IMR-90 (cell line): Measurements from ENCODE around the gene CBL. TPM values are rescaled to one million over a fixed set of nuclear protein-coding genes. Genes with fewer than 3 reads are reported as not detected.

Experiments
- ATAC-seq: fragments of 200-7000 bp; cut with Tn5 transposase; 2 replicates; pipeline ENCODE4 v1.9.1; 2020; ENCODE audit warnings: low read depth, mild to moderate bottlenecking, moderate library complexity
- BruUV-seq: library from RNA; stranded (reverse); fragments of 400-500 nt; replicated peaks from 2 replicates; lab custom pipeline; 2021; lab: Mats Ljungman, UMichigan
- CTCF ChIA-PET: fragments of 300-600 bp; formaldehyde crosslinking; extraction: SDS; loops from one replicate; lab custom pipeline; 2021; ENCODE audit warnings: antibody characterized with exemption; lab: Yijun Ruan, JAX
- POLR2A ChIA-PET: fragments of 300-600 bp; sonication (Branson Sonifier 250); formaldehyde crosslinking; loops from one replicate; lab custom pipeline; 2022; ENCODE audit warnings: antibody characterized with exemption; ENCODE audit not compliant: unreplicated experiment; lab: Charles Lee
- DNase-seq: peaks from one replicate; pipeline ENCODE4 v3.0.0; 2013
- H2AFZ ChIP-seq: replicated peaks from 2 replicates; pipeline ENCODE3; 2013; ENCODE audit warnings: low read length, mild to moderate bottlenecking; ENCODE audit not compliant: poor library complexity
- H2AK5ac ChIP-seq: 2 replicates; pipeline ENCODE4 v1.6.1; 2013; ENCODE audit warnings: low read depth, low read length, inconsistent platforms
- H2AK9ac ChIP-seq: replicated peaks from 2 replicates; pipeline ENCODE3; 2013; ENCODE audit warnings: mild to moderate bottlenecking, low read depth, low read length, moderate library complexity; ENCODE audit not compliant: poor library complexity
- H2BK120ac ChIP-seq: 2 replicates; pipeline ENCODE4 v1.6.1; 2013; ENCODE audit warnings: low read depth, low read length, inconsistent platforms
- H2BK15ac ChIP-seq: 3 replicates; pipeline ENCODE4 v1.6.1; 2013; ENCODE audit warnings: low read depth, low read length, inconsistent platforms
- H2BK20ac ChIP-seq: 2 replicates; pipeline ENCODE4 v1.6.1; 2013; ENCODE audit warnings: low read depth, mild to moderate bottlenecking, inconsistent platforms, low read length, moderate library complexity
- H2BK5ac ChIP-seq: 2 replicates; pipeline ENCODE4 v1.6.1; 2013; ENCODE audit warnings: mild to moderate bottlenecking, low read depth, low read length, inconsistent platforms; ENCODE audit not compliant: poor library complexity, severe bottlenecking
- H3K14ac ChIP-seq: replicated peaks from 2 replicates; pipeline ENCODE4 v1.6.1; 2013; ENCODE audit warnings: low read depth, low read length, inconsistent platforms
- H3K18ac ChIP-seq: 2 replicates; pipeline ENCODE4 v1.6.1; 2013; ENCODE audit warnings: low read depth, low read length, control low read depth
- H3K23ac ChIP-seq: 2 replicates; pipeline ENCODE4 v1.6.1; 2013; ENCODE audit warnings: low read depth, low read length, inconsistent platforms
- H3K27ac ChIP-seq: 2 replicates; pipeline ENCODE4 v1.5.1; 2013; ENCODE audit warnings: mild to moderate bottlenecking, control low read depth, low read length; ENCODE audit not compliant: insufficient read depth
- H3K27me3 ChIP-seq: 2 replicates; pipeline ENCODE4 v1.6.1; 2013; ENCODE audit warnings: low read length; ENCODE audit not compliant: control insufficient read depth, insufficient read depth
- H3K36me3 ChIP-seq: 2 replicates; pipeline ENCODE4 v1.6.1; 2013; ENCODE audit warnings: low read length, mixed read lengths; ENCODE audit not compliant: control insufficient read depth, insufficient read depth
- H3K4ac ChIP-seq: 2 replicates; pipeline ENCODE4 v1.6.1; 2013; ENCODE audit warnings: low read depth, low read length, inconsistent platforms
- H3K4me1 ChIP-seq: 2 replicates; pipeline ENCODE4 v1.6.1; 2013; ENCODE audit warnings: low read length, mixed read lengths; ENCODE audit not compliant: control insufficient read depth, insufficient read depth
- H3K4me2 ChIP-seq: 2 replicates; pipeline ENCODE4 v1.6.1; 2013; ENCODE audit warnings: low read depth, mild to moderate bottlenecking, control low read depth, low read length, moderate library complexity
- H3K4me3 ChIP-seq: 2 replicates; pipeline ENCODE4 v1.5.1; 2013; ENCODE audit warnings: low read depth, mild to moderate bottlenecking, control low read depth, low read length, moderate library complexity; ENCODE audit not compliant: insufficient read depth
- H3K56ac ChIP-seq: 2 replicates; pipeline ENCODE4 v1.6.1; 2013; ENCODE audit warnings: low read length, inconsistent platforms; ENCODE audit not compliant: insufficient read depth; ENCODE audit errors: extremely low read depth
- H3K79me1 ChIP-seq, 2 experiments: 2 replicates each; pipeline ENCODE4 v1.6.1; 2013; ENCODE audit warnings: low read length in 2 of 2, inconsistent platforms in 1 of 2, low read depth in 1 of 2
- H3K9ac ChIP-seq: 2 replicates; pipeline ENCODE4 v1.6.1; 2013; ENCODE audit warnings: low read depth, low read length, control low read depth
- H3K9me1 ChIP-seq: 2 replicates; pipeline ENCODE4 v1.6.1; 2013; ENCODE audit warnings: low read length, inconsistent platforms; ENCODE audit not compliant: insufficient read depth
- H3K9me3 ChIP-seq: 2 replicates; pipeline ENCODE4 v1.6.1; 2013; ENCODE audit warnings: low read length; ENCODE audit not compliant: control insufficient read depth, insufficient read depth
- H4K20me1 ChIP-seq: 2 replicates; pipeline ENCODE4 v1.6.1; 2013; ENCODE audit warnings: low read length, inconsistent platforms; ENCODE audit not compliant: insufficient read depth
- H4K5ac ChIP-seq: 2 replicates; pipeline ENCODE4 v1.6.1; 2013; ENCODE audit warnings: mild to moderate bottlenecking, low read depth, low read length, control low read depth
- H4K8ac ChIP-seq, 2 experiments: 2 replicates each; pipeline ENCODE4 v1.6.1; 2013; ENCODE audit warnings: low read depth in 2 of 2, low read length in 2 of 2, control low read depth in 1 of 2, inconsistent platforms in 1 of 2
- H4K91ac ChIP-seq: 2 replicates; pipeline ENCODE4 v1.6.1; 2013; ENCODE audit warnings: low read depth, low read length, inconsistent platforms; ENCODE audit not compliant: insufficient read depth
- BHLHE40 ChIP-seq: fragments of 150-350 bp; IDR thresholded peaks from 2 replicates; pipeline ENCODE4 v1.6.1; 2016; ENCODE audit warnings: mild to moderate bottlenecking, low read depth, low read length
- FOS ChIP-seq: fragments of 150-350 bp; IDR thresholded peaks from 2 replicates; pipeline ENCODE4 v1.6.1; 2016; ENCODE audit warnings: low read depth, low read length
- WGBS, 2 experiments: methylation state at CpG; one replicate each; pipeline versions ENCODE4 v1.1.5 to v1.1.7; 2013; ENCODE audit warnings: missing lambda C conversion rate in 2 of 2; ENCODE audit not compliant: insufficient read length in 1 of 2; ENCODE audit errors: extremely low coverage in 2 of 2; 5-methylcytosine and 5-hydroxymethylcytosine counted together
- dilution Hi-C: fragments of 300-500 bp; cut with HindIII; formaldehyde crosslinking; loops from one replicate; pipeline ENCODE4 v1.14.3; 2018; ENCODE audit warnings: low sequenced_read_pairs; ENCODE audit not compliant: unreplicated experiment
- in situ Hi-C: fragments of 300-500 bp; cut with MboI; formaldehyde crosslinking; loops from 3 replicates; pipeline ENCODE4 v1.14.3; 2019; ENCODE audit warnings: low sequenced_read_pairs, inconsistent platforms, mixed read lengths
- intact Hi-C: fragments of 100-400 bp; cut with micrococcal nuclease; formaldehyde crosslinking; loops from 2 replicates; pipeline ENCODE4 v1.10.0; 2022
- polyA plus RNA-seq, 3 experiments: library from polyadenylated mRNA; depleted of rRNA; stranded (reverse); fragments of >200 nt; gene quantifications; 2 replicates each; pipeline ENCODE4 v1.2.3, GENCODE V29; 2012; ENCODE audit warnings: low replicate concordance in 1 of 3
- total RNA-seq: library from RNA; depleted of rRNA; stranded (reverse); fragments of >200 nt; gene quantifications from 2 replicates; pipeline ENCODE4 v1.2.3, GENCODE V29; 2012
- TF ChIP-seq, protein P1 (sequence below): fragments of 150-350 bp; IDR thresholded peaks from 2 replicates; pipeline ENCODE4 v1.6.1; 2017; ENCODE audit warnings: mild to moderate bottlenecking, antibody characterized with exemption, low read length, low read depth

CBL gene
- total and polyA plus RNA-seq, 2 of the 4 experiments (the other 2 are of a cell fraction): 6.1 to 11.8 TPM

DNA sequence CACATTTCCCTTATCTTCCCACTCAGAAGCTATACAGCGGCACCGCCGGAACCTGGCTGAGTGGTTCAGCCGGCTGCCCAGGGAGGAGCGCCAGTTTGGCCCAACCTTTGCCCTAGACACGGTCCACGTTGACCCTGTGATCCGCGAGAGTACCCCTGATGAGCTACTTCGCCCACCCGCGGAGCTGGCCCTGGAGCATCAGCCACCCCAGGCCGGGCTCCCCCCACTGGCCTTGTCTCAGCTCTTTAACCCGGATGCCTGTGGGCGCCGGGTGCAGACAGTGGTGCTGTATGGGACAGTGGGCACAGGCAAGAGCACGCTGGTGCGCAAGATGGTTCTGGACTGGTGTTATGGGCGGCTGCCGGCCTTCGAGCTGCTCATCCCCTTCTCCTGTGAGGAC is 32.7 kb upstream of the CBL start:
- WGBS, 2 experiments: 89% methylated on average over 17 of the region's 21 CpGs; no CpG with 5 or more reads in 1 of the 2 experiments
- no peak overlapping the region for H2BK15ac ChIP-seq
- H2AFZ ChIP-seq: no peak overlapping the region
- TF ChIP-seq BHLHE40: no peak
- TF ChIP-seq FOS: no peak
- TF ChIP-seq, protein P1, sequence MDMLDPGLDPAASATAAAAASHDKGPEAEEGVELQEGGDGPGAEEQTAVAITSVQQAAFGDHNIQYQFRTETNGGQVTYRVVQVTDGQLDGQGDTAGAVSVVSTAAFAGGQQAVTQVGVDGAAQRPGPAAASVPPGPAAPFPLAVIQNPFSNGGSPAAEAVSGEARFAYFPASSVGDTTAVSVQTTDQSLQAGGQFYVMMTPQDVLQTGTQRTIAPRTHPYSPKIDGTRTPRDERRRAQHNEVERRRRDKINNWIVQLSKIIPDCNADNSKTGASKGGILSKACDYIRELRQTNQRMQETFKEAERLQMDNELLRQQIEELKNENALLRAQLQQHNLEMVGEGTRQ: no peak
- DNase-seq: no peak
- H4K91ac ChIP-seq: no peak overlapping the region
- no peak overlapping the region for H3K56ac ChIP-seq
- H3K79me1 ChIP-seq: peaks cover 3 to 9% of the 10 kb centered on the region in 2 experiments; a peak in 3 of 4 replicates
- no peaks in the 10 kb centered on the region for H3K27me3 ChIP-seq
- no peak overlapping the region for H3K27ac ChIP-seq
- no peak overlapping the region for H2BK120ac ChIP-seq
- peaks cover 13% of the 10 kb centered on the region for H3K9me1 ChIP-seq
- H4K8ac ChIP-seq: no peak overlapping the region
- no peak for ATAC-seq
- H2AK9ac ChIP-seq: no peak overlapping the region
- no peak overlapping the region for H2BK20ac ChIP-seq
- POLR2A ChIA-PET: no interaction called here
- H3K4me2 ChIP-seq: no peak overlapping the region
- CTCF ChIA-PET: no interaction called here
- dilution Hi-C loops: no loop called here
- 0 out of 2 replicates have a peak overlapping the region, but pooled peaks have one; percentile 24 for H2AK5ac ChIP-seq
- no peak overlapping the region for H3K4ac ChIP-seq
- intact Hi-C loops: no loop called here
- no peaks in the 10 kb centered on the region for H3K9me3 ChIP-seq
- H3K4me3 ChIP-seq: no peak overlapping the region
- H3K36me3 ChIP-seq: peaks cover 3% of the 10 kb centered on the region; the same call in 1 of the 2 replicates
- H3K9ac ChIP-seq: no peak overlapping the region
- H4K20me1 ChIP-seq: no peaks in the 10 kb centered on the region
- no peak overlapping the region for H3K23ac ChIP-seq
- in situ Hi-C loops: no loop called here
- H3K18ac ChIP-seq: no peak overlapping the region
- H3K14ac ChIP-seq: no peak overlapping the region
- peaks cover 9% of the 10 kb centered on the region for H3K4me1 ChIP-seq
- no TSS peak for BruUV-seq
- no peak overlapping the region for H4K5ac ChIP-seq
- H2BK5ac ChIP-seq: no peak overlapping the region
